Transverse colon (tissue), 4 donors: Measurements from ENCODE around the gene PCDHGA1.
A peak's percentile ranks its signal among the peaks of the same experiment; 100 is the strongest.
"Not testable (repeated sequence)": the region's sequence is repeated elsewhere in the genome, so short reads cannot be mapped to it uniquely, and the experiment has no call there.

ENCODE experiments used
- CTCF ChIP-seq, 5 experiments: fragments of 200-600 bp in 3 of 5; fragments of 450-650 bp in 2 of 5; sonication (generic) in 3 of 5; IDR thresholded peaks; 1 replicate in 2 of 5; 2 replicates in 3 of 5; pipeline ENCODE4 v1.5.1; 2016 to 2017; ENCODE audit warnings: antibody characterized with exemption in 5 of 5, inconsistent platforms in 3 of 5, mild to moderate bottlenecking in 2 of 5, moderate library complexity in 1 of 5
- POLR2A ChIP-seq: fragments of 450-650 bp; IDR thresholded peaks from one replicate; pipeline ENCODE4 v1.6.1; 2016; ENCODE audit warnings: antibody characterized with exemption, mild to moderate bottlenecking, moderate library complexity
- POLR2AphosphoS5 ChIP-seq, 3 donors: sonication (generic); formaldehyde crosslinking; IDR thresholded peaks; one replicate each; pipeline ENCODE4 v1.6.1; 2016; ENCODE audit warnings: antibody characterized with exemption in 3 of 3

- TF ChIP-seq CTCF (IDR thresholded peaks at IDR 0.05), result peak in 1 of 5 experiments; percentile 6
- not testable (repeated sequence) for TF ChIP-seq POLR2AphosphoS5 (IDR thresholded peaks at IDR 0.05); POLR2A
These were observed 57.4 kb downstream of the PCDHGA1 start, which contains the start of gene PCDHGB4 for GRCh38 chr5:141387557-141388311.
